ENCODE measurements around the gene MCTP1.

- TF ChIP-seq POLR2AphosphoS5 (IDR thresholded peaks at IDR 0.05; ENCODE audit: borderline replicate concordance, low read depth, low read length) (no peak), EZH2 (IDR thresholded peaks at IDR 0.05) (no peak), FOXP2 (optimal IDR thresholded peaks at IDR 0.05; ENCODE audit: control extremely low read depth, extremely low read length, insufficient read depth) (no peak)
These were observed 536.7 kb downstream of the MCTP1 start for GRCh38 chr5:94748212-94748611.
